Small intestine (tissue), 7 donors: Measurements from ENCODE around the gene EIF4A2. TPM values are rescaled to one million over a fixed set of nuclear protein-coding genes. Genes with fewer than 3 reads are reported as not detected.

Experiments used
- DNase-seq, 2 donors: peaks; one replicate each; pipeline versions ENCODE4 v3.0.0 to v3.0.0-alpha.2; 2013
- FAIRE-seq: peaks from 2 replicates; lab custom pipeline; 2012; peaks lifted over from hg19 to GRCh38; lab: Jason Lieb, UNC
- H3K27ac ChIP-seq, 3 donors: one replicate each; pipeline ENCODE4 v1.5.1; 2013; ENCODE audit warnings: low read length in 2 of 3, mild to moderate bottlenecking in 2 of 3, control low read depth in 1 of 3, inconsistent platforms in 1 of 3, low read depth in 1 of 3, moderate library complexity in 1 of 3
- H3K27me3 ChIP-seq, 3 donors: one replicate each; pipeline ENCODE4 v1.6.1; 2013; ENCODE audit warnings: low read length in 3 of 3, inconsistent platforms in 1 of 3; ENCODE audit not compliant: control insufficient read depth in 3 of 3, insufficient read depth in 3 of 3
- H3K36me3 ChIP-seq, 3 donors: one replicate each; pipeline ENCODE4 v1.6.1; 2013; ENCODE audit warnings: low read length in 3 of 3, inconsistent platforms in 1 of 3, low read depth in 1 of 3, mild to moderate bottlenecking in 1 of 3, moderate library complexity in 1 of 3; ENCODE audit not compliant: control insufficient read depth in 3 of 3, insufficient read depth in 2 of 3
- H3K4me1 ChIP-seq, 3 donors: one replicate each; pipeline ENCODE4 v1.6.1; 2013; ENCODE audit warnings: low read length in 2 of 3, inconsistent platforms in 1 of 3, low read depth in 1 of 3, mild to moderate bottlenecking in 1 of 3, moderate library complexity in 1 of 3; ENCODE audit not compliant: control insufficient read depth in 3 of 3, insufficient read depth in 2 of 3
- H3K4me3 ChIP-seq, 3 donors: one replicate each; pipeline ENCODE4 v1.5.1; 2013; ENCODE audit warnings: low read length in 3 of 3, control low read depth in 1 of 3, inconsistent platforms in 1 of 3, low read depth in 1 of 3, mild to moderate bottlenecking in 1 of 3, moderate library complexity in 1 of 3
- H3K9me3 ChIP-seq, 2 donors: one replicate each; pipeline ENCODE4 v1.6.1; 2013; ENCODE audit warnings: low read depth in 1 of 2, low read length in 1 of 2; ENCODE audit not compliant: control insufficient read depth in 2 of 2, insufficient read depth in 1 of 2
- WGBS, 3 donors: extraction: QIAGEN DNeasy Blood & Tissue Kit; methylation state at CpG; one replicate each; pipeline ENCODE4 v1.1.7; 2013; 5-methylcytosine and 5-hydroxymethylcytosine counted together
- polyA plus RNA-seq, 4 donors: library from polyadenylated mRNA; stranded (reverse) in 3 of 4; unstranded in 1 of 4; fragments of 200-250 nt in 3 of 4; fragments of 120-200 nt in 1 of 4; gene quantifications; one replicate each; pipeline versions ENCODE4 v1.2.1 to v1.2.3, GENCODE V29; 2013
- donor health status: healthy with polysubstance abuse.
- donor health status: control.
- donor health status: control.
- donor health status: Bipolar disorder and iron deficiency.
- donor health status: healthy.

EIF4A2 gene
- polyA plus RNA-seq, 4 donors = 288 to 723 (median 396) TPM

- H3K27me3 ChIP-seq = peaks cover 2 to 81% (median 30%) of the 10 kb centered on the region in 3 donors
- WGBS, 3 donors = 11 to 13% (median 12%) methylated on average over 14 of the region's 14 CpGs
- H3K9me3 ChIP-seq = peaks cover 0 to 3% of the 10 kb centered on the region in 2 donors
- no peak overlapping the region for H3K27ac ChIP-seq
- no peaks in the 10 kb centered on the region for H3K36me3 ChIP-seq
- FAIRE-seq = no peak
- peak overlapping the region in 1 of 3 donors; percentile 78 for H3K4me3 ChIP-seq
- DNase-seq = peak in 1 of 2 donors; percentile 26
- peaks cover 0 to 12% (median 0%) of the 10 kb centered on the region in 3 donors for H3K4me1 ChIP-seq
Observed at GRCh38 chr3:186826410-186826975, 43.1 kb downstream of the EIF4A2 start.

- Histone ChIP-seq H3K27me3 (peaks cover 2 to 84% (median 32%) of the 10 kb centered on the region in 3 donors), H3K36me3 (no peaks in the 10 kb centered on the region), H3K9me3 (peaks cover 0 to 3% of the 10 kb centered on the region in 2 donors), H3K4me3 (peak overlapping the region; percentile 37 to 78 (median 56)), H3K27ac (no peak overlapping the region), H3K4me1 (peaks cover 0 to 12% (median 0%) of the 10 kb centered on the region in 3 donors)
- 2% methylated on average over 61 to 80 of the region's 80 CpGs for WGBS, 3 donors
- FAIRE-seq (no peak), DNase-seq (peak; percentile 81 to 92)
Observed at GRCh38 chr3:186826976-186827857, 43.8 kb downstream of the EIF4A2 start.

GRCh38 chr3:186828340-186828739 is 45.0 kb downstream of the EIF4A2 start:
- H3K4me1 ChIP-seq = peaks cover 0 to 12% (median 0%) of the 10 kb centered on the region in 3 donors
- FAIRE-seq (no peak), DNase-seq (no peak)
- no peak overlapping the region for H3K4me3 ChIP-seq
- WGBS, 3 donors = 20 to 28% (median 26%) methylated on average over 5 of the region's 5 CpGs
- H3K27ac ChIP-seq = no peak overlapping the region
- peaks cover 0 to 3% of the 10 kb centered on the region in 2 donors for H3K9me3 ChIP-seq
- H3K36me3 ChIP-seq = no peaks in the 10 kb centered on the region
- peaks cover 2 to 82% (median 32%) of the 10 kb centered on the region in 3 donors for H3K27me3 ChIP-seq

- H3K4me1 ChIP-seq = peaks cover 0 to 3% (median 0%) of the 10 kb centered on the region in 3 donors
- 63 to 85% (median 75%) methylated on average over 4 of the region's 4 CpGs for WGBS, 3 donors
- DNase-seq = no peak
- H3K36me3 ChIP-seq = no peaks in the 10 kb centered on the region
- H3K27ac ChIP-seq = no peak overlapping the region
- peaks cover 0 to 3% of the 10 kb centered on the region in 2 donors for H3K9me3 ChIP-seq
- peaks cover 2 to 53% (median 18%) of the 10 kb centered on the region in 3 donors for H3K27me3 ChIP-seq
- no peak overlapping the region for H3K4me3 ChIP-seq
- no peak for FAIRE-seq
Observed at GRCh38 chr3:186831798-186832197, 48.4 kb downstream of the EIF4A2 start.

- 65 to 88% (median 86%) methylated on average over 1 of the region's 1 CpG for WGBS, 3 donors
- Histone ChIP-seq H3K9me3 (peaks cover 0 to 3% of the 10 kb centered on the region in 2 donors), H3K36me3 (no peaks in the 10 kb centered on the region), H3K27me3 (peaks cover 2 to 52% (median 18%) of the 10 kb centered on the region in 3 donors), H3K4me1 (peaks cover 0 to 3% (median 0%) of the 10 kb centered on the region in 3 donors), H3K27ac (no peak overlapping the region), H3K4me3 (no peak overlapping the region)
- DNase-seq (no peak), FAIRE-seq (no peak)
Observed at GRCh38 chr3:186832276-186832675, 48.9 kb downstream of the EIF4A2 start.

Other genes with a start within 250 kb of the EIF4A2 start
- gene CRYGS, start 239.2 kb upstream of the EIF4A2 start, polyA plus RNA-seq = 1 to 10 TPM; 2.0 to 7.4 (median 4.8) TPM
- 10 to 100 TPM in 1 of 4 donors, 1 to 10 TPM in 3; 3.2 to 15.6 (median 5.3) TPM for gene TBCCD1, start 216.2 kb upstream of the EIF4A2 start, polyA plus RNA-seq
- 10 to 100 TPM; 36.7 to 86.6 (median 52.7) TPM for gene DNAJB11, start 212.9 kb upstream of the EIF4A2 start, polyA plus RNA-seq
- under 1 TPM in 2 of 4 donors, not detected in 2; 0.04 to 0.53 TPM for gene AHSG, start 170.5 kb upstream of the EIF4A2 start, polyA plus RNA-seq
- not detected for gene FETUB, start 143.2 kb upstream of the EIF4A2 start, polyA plus RNA-seq
- gene HRG, start 117.6 kb upstream of the EIF4A2 start, polyA plus RNA-seq = not detected
- gene KNG1, start 66.2 kb upstream of the EIF4A2 start, polyA plus RNA-seq = 10 to 100 TPM in 1 of 4 donors, not detected in 3; 14.8 TPM
- 10 to 100 TPM in 2 of 4 donors, 1 to 10 TPM in 2; 9.2 to 31.8 (median 17.9) TPM for gene RFC4, start 22.9 kb downstream of the EIF4A2 start, polyA plus RNA-seq
- 10 to 100 TPM in 1 of 4 donors, under 1 TPM in 2, not detected in 1; 0.22 to 34.5 (median 0.54) TPM for gene ADIPOQ, start 59.1 kb downstream of the EIF4A2 start, polyA plus RNA-seq
- gene ST6GAL1, start 146.9 kb downstream of the EIF4A2 start, polyA plus RNA-seq = 100 to 1,000 TPM in 1 of 4 donors, 10 to 100 TPM in 1, 1 to 10 TPM in 1, under 1 TPM in 1; 0.45 to 219 (median 11.0) TPM